Gastrocnemius medialis (tissue), 4 donors: Measurements from ENCODE around the gene COL4A3.

Experiments
- CTCF ChIP-seq, 5 experiments: fragments of 450-650 bp in 3 of 5; fragments of 200-600 bp in 2 of 5; sonication (generic) in 2 of 5; IDR thresholded peaks in 4 of 5; conservative IDR thresholded peaks in 1 of 5; 1 replicate in 4 of 5; 2 replicates in 1 of 5; pipeline ENCODE4 v1.5.1; 2016 to 2019; ENCODE audit warnings: antibody characterized with exemption in 5 of 5, mild to moderate bottlenecking in 3 of 5, moderate library complexity in 3 of 5
- POLR2A ChIP-seq, 2 donors: fragments of 450-650 bp; IDR thresholded peaks; one replicate each; pipeline ENCODE4 v1.6.1; 2017; ENCODE audit warnings: antibody characterized with exemption in 2 of 2, mild to moderate bottlenecking in 2 of 2, moderate library complexity in 2 of 2

- TF ChIP-seq CTCF (IDR thresholded peaks at IDR 0.05 in 4 of 5, conservative IDR thresholded peaks at IDR 0.05 in 1 of 5) (no peak), POLR2A (IDR thresholded peaks at IDR 0.05) (no peak)
Observed at GRCh38 chr2:227351639-227352038, 187.2 kb downstream of the COL4A3 start.
